GM12865 (cell line): ENCODE data around the gene NXPE4.

Experiments used
- DNase-seq: peaks from one replicate; pipeline ENCODE4 v3.0.0; 2010; ENCODE audit warnings: low read depth
- H3K4me3 ChIP-seq: 2 replicates; pipeline ENCODE4 v1.5.1; 2011; ENCODE audit warnings: mild to moderate bottlenecking, low read depth, low read length, control low read depth
- CTCF ChIP-seq: IDR thresholded peaks from 2 replicates; pipeline ENCODE4 v1.5.1; 2011; ENCODE audit warnings: low read length, control low read depth, low read depth, inconsistent platforms; ENCODE audit not compliant: insufficient read depth; ENCODE audit errors: missing control alignments

Gene NXPE4

GRCh38 chr11:114596175-114596919 lies 761 bp upstream of the NXPE4 start:
- no peak for TF ChIP-seq CTCF

GRCh38 chr11:114594703-114595102 lies 883 bp downstream of the NXPE4 start:
- no peak for TF ChIP-seq CTCF
- DNase-seq = no peak
- no peak overlapping the region for H3K4me3 ChIP-seq

More at GRCh38 chr11:114596175-114596919, 761 bp upstream of the NXPE4 start:
- DNase-seq = no peak
- no peak overlapping the region for H3K4me3 ChIP-seq

- no peak for TF ChIP-seq CTCF
- no peak for DNase-seq
- H3K4me3 ChIP-seq = no peak overlapping the region
Measured at GRCh38 chr11:114587398-114587953, 8.1 kb downstream of the NXPE4 start.

GRCh38 chr11:114586797-114587196 lies 8.8 kb downstream of the NXPE4 start:
- no peak overlapping the region for H3K4me3 ChIP-seq
- DNase-seq = no peak
- peak; percentile 3 for TF ChIP-seq CTCF

GRCh38 chr11:114571712-114572111 lies 23.9 kb downstream of the NXPE4 start:
- peak; percentile 2 for DNase-seq
- TF ChIP-seq CTCF = no peak
- no peak overlapping the region for H3K4me3 ChIP-seq

- no peak for DNase-seq
- no peak overlapping the region for H3K4me3 ChIP-seq
- no peak for TF ChIP-seq CTCF
Measured at GRCh38 chr11:114569801-114570200, 25.8 kb downstream of the NXPE4 start.
